ENCODE measurements around the gene ADAMTS20. TPM values are rescaled to one million over a fixed set of nuclear protein-coding genes. Genes with fewer than 3 reads are reported as not detected.

Gene ADAMTS20, protein sequence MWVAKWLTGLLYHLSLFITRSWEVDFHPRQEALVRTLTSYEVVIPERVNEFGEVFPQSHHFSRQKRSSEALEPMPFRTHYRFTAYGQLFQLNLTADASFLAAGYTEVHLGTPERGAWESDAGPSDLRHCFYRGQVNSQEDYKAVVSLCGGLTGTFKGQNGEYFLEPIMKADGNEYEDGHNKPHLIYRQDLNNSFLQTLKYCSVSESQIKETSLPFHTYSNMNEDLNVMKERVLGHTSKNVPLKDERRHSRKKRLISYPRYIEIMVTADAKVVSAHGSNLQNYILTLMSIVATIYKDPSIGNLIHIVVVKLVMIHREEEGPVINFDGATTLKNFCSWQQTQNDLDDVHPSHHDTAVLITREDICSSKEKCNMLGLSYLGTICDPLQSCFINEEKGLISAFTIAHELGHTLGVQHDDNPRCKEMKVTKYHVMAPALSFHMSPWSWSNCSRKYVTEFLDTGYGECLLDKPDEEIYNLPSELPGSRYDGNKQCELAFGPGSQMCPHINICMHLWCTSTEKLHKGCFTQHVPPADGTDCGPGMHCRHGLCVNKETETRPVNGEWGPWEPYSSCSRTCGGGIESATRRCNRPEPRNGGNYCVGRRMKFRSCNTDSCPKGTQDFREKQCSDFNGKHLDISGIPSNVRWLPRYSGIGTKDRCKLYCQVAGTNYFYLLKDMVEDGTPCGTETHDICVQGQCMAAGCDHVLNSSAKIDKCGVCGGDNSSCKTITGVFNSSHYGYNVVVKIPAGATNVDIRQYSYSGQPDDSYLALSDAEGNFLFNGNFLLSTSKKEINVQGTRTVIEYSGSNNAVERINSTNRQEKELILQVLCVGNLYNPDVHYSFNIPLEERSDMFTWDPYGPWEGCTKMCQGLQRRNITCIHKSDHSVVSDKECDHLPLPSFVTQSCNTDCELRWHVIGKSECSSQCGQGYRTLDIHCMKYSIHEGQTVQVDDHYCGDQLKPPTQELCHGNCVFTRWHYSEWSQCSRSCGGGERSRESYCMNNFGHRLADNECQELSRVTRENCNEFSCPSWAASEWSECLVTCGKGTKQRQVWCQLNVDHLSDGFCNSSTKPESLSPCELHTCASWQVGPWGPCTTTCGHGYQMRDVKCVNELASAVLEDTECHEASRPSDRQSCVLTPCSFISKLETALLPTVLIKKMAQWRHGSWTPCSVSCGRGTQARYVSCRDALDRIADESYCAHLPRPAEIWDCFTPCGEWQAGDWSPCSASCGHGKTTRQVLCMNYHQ (N-terminal part only)
- not detected in 2 replicates for total RNA-seq

GRCh38 chr12:43551971-43552559 is at the start of gene ADAMTS20:
ADAMTS20 (minus strand) TSS chr12:43552203; CDS start chr12:43551921, 282 bp downstream.

Other genes starting within 250 kb of the ADAMTS20 start
- gene PUS7L, start 206.6 kb upstream of the ADAMTS20 start, total RNA-seq: 15.8 and 33.8 TPM in 2 replicates
- 15.3 and 24.8 TPM in 2 replicates for gene IRAK4, start 206.7 kb upstream of the ADAMTS20 start, total RNA-seq